Daoy (cell line): Measurements from ENCODE around the gene PLPPR1. TPM values are rescaled to one million over a fixed set of nuclear protein-coding genes. Genes with fewer than 3 reads are reported as not detected.
"Not testable (repeated sequence)": the region's sequence is repeated elsewhere in the genome, so short reads cannot be mapped to it uniquely, and the experiment has no call there.

ENCODE experiments used
- DNase-seq: peaks from one replicate; pipeline ENCODE4 v3.0.0-alpha.2; 2015; ENCODE audit warnings: low read depth
- total RNA-seq: library from RNA; depleted of rRNA; stranded (reverse); fragments of >200 nt; shearing (Covaris generic); gene quantifications from 2 replicates; pipeline ENCODE4 v1.2.3, GENCODE V29; 2014; rRNA removed

Gene PLPPR1
- not detected in 2 replicates for total RNA-seq

DNA sequence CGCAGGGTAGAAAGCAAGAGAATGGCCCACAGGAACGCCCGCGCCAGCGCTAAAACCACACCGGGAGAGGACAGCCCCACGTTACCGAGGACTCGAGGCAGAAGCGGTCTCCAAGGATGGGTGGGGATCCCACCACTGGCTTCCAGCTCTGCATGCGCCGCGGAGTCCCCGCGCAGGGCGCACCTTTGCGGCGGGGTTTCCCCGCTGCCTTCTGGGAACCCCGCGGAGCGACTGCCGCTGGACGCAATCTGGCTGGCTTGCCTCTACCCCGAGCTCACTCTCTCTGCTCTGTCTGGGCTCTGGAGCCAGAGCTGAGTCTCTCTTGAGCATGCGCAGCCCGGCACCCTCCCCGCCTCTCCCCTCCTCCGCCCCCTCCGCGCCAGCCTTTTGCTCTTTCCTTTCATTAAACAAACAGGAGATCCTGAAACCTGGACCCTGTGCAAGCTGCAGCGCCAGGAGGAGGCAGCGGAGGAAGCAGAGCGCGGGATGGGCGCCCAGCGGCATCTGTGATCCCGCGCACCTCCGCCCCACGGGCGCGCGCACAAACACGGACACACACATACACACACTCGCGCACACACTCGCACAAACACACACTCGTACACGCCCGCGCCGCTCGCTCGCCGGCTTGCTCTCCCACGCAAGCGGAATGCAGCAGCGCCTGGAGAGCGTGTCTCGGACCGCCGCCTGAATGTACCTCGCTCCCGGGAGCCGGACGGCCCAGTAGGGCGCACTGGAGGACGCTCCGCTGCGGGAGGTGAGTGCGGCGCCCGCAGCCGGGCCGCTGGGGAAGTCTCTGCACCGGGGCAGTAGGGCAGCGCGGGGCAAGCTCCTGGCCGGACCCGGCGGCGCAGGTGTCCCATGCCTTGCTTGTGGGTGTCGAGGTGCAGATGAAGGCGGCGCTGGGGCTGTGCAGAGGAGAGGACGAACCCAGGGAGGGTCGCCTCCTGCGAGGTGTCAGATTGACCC, at the start of gene PLPPR1:
Gene PLPPR1 (plus strand): TSS at position 382 of the 969 bp plus-strand sequence.
- DNase-seq = no peak

DNA sequence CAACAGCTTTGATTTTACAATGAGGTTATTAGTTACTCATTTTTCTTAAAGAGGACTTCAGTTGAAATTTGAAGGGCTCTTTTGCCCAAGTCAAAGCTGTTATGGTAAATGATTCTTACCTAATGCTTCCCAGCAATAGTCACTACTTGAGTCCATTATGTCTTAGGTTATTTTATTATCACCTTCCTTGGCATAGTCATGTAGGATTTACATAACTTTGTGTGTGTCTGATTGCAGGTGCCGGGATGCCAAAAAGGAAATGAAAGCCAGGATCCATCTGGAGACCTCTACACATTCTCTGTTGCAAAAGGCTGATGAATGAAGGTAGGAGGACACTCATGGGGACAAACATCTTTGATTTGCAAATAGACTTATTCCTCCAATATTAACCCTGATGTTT, 38.8 kb upstream of the PLPPR1 start:
- no peak for DNase-seq

DNA sequence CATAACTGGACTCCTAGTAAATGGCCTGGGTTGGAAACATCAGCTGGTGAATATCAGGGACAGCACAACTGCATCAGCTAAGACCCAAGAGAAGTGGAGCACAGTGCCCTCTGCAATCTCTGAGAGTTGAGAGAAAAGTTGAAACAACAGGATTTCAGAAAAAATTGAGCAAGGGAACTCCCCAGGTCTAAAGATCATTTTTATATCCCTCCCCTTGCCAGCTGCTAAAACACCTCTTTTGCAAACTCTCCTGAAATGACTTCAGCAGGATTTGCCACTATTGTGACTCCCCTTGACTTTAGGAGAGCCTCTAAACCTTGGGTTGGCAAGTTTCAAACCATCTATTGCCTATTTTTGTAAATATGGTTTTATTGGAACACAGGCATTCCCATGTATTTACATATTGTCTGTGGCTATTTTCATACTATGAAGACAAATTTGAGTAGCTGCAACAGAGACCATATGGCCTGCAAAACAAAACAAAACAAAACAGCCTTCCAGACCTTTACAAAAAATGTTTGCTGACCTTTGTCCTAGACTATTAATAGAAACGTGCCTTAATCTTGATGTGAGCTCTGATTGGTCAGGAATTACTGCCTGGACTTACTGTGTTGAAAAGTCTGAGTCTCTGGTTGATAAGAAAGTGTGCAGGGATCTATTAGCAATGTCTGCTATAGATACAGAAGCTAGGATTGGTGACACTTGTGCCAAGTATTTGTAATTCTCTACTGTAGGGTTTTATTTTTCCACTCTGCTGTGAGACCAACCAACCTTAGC, 37.7 kb upstream of the PLPPR1 start:
- no peak for DNase-seq

DNA sequence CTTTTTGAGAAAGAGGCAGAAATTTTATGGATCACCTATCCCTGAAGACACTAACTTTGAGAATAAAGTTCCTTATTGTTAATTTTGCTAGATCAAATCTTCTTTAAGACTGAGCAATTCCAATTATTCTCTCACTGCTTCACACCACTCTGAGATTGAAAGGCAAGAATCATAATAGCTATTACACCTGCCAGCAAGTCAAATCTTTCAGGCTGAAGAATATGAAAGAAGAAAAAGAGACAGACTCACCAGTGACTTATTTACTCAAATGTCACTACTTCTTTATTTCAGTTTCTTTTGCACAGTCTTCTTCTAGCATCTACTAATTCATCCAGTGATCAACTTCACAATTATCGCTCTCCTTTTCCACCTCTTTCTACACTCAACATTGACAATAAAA, 35.9 kb upstream of the PLPPR1 start:
- DNase-seq = no peak

GRCh38 chr9:100999906-101000544, 28.5 kb upstream of the PLPPR1 start:
- DNase-seq = no peak

- DNase-seq = no peak
Measured at GRCh38 chr9:101005246-101005645, 23.3 kb upstream of the PLPPR1 start.

GRCh38 chr9:101014566-101014965, 14.0 kb upstream of the PLPPR1 start:
- no peak for DNase-seq

- DNase-seq = no peak
Measured at GRCh38 chr9:101018467-101018866, 10.1 kb upstream of the PLPPR1 start.

- no peak for DNase-seq
Measured at GRCh38 chr9:101022704-101023103, 5.8 kb upstream of the PLPPR1 start.

GRCh38 chr9:101025940-101026339, 2.6 kb upstream of the PLPPR1 start:
- DNase-seq = no peak

DNA sequence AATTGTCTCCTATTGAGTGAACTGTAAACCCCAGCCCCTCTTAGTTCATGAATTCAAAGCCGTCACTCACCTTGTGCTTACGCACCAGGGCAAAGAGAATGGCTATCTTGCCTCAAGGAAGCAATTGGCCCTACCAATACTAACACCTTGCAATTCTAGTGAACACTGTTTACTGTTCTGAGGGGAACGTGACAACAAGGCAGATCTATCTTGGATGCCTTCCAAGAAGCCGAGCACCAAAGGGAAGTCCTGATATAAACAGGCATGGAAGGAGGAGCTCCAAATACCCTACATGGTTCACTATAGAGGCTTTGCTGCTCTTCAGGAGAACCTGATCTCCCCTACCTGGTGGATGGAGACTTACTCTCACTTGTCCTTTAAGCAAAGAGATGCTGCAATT, 1.7 kb upstream of the PLPPR1 start:
- DNase-seq = no peak

- no peak for DNase-seq
Measured at GRCh38 chr9:101027236-101027635, 1.3 kb upstream of the PLPPR1 start.

DNA sequence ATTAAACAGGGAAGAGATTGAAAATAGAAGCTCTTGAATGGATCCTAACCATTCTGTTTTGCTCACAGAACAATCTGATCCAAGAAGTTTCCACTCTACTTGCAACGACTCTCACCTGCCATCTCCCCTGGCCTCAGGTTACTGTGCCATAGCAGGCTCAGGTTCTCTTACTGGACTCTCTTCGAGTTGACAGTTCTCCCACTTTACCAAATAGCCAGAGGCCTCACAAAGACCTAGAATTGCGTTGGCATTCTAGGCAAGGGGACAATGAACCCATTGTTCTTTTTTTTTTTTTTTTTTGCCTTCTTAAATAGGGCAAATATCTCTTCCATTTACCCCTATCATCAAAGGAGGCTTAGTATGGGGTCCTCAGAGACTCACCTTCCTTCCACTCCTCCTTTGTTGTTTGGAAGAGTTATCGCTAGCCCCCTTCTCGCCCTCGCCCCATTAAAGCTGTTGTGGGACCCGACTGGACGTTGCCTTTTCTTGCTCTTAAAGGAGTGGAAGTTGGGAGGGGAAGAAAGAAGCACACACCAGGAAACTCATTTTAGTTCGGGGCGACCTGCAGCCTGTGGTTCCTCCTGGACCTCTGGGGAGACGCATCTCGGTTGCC, 688 bp upstream of the PLPPR1 start:
- no peak for DNase-seq

- DNase-seq = no peak
Measured at GRCh38 chr9:101029315-101030085, 973 bp downstream of the PLPPR1 start.

GRCh38 chr9:101030086-101030391, 1.5 kb downstream of the PLPPR1 start:
- DNase-seq = no peak

- no peak for DNase-seq
Measured at GRCh38 chr9:101032426-101032825, 3.9 kb downstream of the PLPPR1 start.

DNA sequence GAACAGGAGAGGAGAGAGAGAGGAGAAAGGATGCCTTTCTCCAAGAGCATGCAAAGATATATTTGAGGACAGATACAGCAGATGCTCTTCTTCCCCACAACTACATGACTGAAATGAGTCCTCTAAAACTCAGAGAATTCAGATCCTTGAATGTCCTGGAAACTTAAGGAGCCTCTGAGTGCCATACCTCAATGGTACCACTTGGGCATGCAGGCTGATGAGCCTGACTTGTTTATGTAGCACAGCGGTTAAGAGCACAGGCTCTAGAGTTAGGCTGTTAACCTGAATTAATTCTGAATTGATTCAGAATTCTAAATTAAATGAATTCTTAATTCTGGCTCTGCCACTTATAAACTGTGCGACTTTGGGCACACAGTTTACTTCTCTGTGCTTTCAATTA, 5.7 kb downstream of the PLPPR1 start:
- no peak for DNase-seq

DNA sequence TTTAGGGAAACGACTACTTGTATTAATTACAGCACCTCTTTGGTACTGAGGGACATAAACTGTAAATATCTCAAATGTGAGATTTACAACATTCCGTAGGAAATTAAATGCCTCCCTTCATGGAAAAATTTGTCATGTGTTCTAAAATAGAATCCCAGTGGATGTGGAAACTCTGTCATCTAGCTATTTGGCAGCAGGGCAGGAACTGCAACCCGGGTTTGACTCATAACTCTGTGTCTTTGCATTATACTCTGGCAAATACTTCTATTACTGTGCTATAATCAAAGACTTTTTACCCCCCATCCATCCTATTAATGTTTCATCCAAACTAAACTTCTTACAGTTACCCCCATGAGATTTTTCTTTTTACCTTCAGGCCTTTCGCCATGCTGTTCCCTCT, 6.6 kb downstream of the PLPPR1 start:
- no peak for DNase-seq

- no peak for DNase-seq
Measured at GRCh38 chr9:101037430-101037829, 8.9 kb downstream of the PLPPR1 start.

- DNase-seq = no peak
Measured at GRCh38 chr9:101038488-101038887, 10.0 kb downstream of the PLPPR1 start.

- not testable (repeated sequence) for DNase-seq
Measured at GRCh38 chr9:101039581-101039980, 11.1 kb downstream of the PLPPR1 start.
